ENCODE data around the gene BRF1.

DNA sequence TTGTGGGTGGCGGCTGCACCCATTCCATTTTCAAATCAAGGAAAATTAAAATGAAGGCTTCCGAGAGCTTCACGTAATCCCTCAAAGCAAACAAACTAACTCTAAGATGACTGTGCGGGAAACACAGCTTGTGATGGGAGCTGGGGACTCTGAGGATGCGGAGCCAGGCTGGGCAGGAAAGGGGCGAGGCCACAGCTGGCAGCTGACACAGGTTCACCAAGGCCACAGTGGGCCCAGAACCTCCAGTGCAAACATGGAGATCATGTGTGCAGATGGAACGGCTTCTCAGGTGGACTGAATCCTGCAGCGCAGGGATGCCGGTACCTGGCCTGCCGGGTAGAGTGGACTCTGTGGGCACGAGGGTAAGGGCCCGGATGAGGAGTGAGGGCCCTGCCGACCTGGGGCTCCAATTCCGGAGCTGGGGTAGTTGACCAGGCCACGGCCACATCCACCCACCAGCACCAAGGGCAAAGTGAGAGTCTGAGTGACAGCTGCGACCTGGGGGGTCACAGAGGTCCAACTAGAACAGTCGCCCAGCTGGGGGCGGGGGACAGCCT, 71.6 kb downstream of the BRF1 start:
- TF ChIP-seq YY1 (IDR thresholded peaks at IDR 0.05; ENCODE audit: insufficient read depth, insufficient read length) (no peak), ZNF274 (IDR thresholded peaks at IDR 0.05; ENCODE audit: low read depth, low read length) (no peak), SUZ12 (IDR thresholded peaks at IDR 0.05; ENCODE audit: extremely low read depth, insufficient read depth, insufficient read length) (no peak)

All from NT2/D1 (cell line).